Stimulated activated naive B cell treated with anti-CD40 and anti-IgM and Interleukin-4, amounts not matched to agents 10 μg/mL and 1 μg/mL and 100 μg/mL, for 72 hours (primary cell): ENCODE measurements around the gene PARD6B.

Experiments used
- ATAC-seq, 2 donors: fragments of 150-1000 bp; cut with Tn5 transposase; replicated peaks; 2 replicates each; pipeline ENCODE4 v1.10.0; 2021; ENCODE audit warnings: moderate library complexity in 1 of 2
- DNase-seq: peaks from one replicate; pipeline ENCODE4 v3.0.0; 2021
- H3K27ac Mint-ChIP-seq: one replicate; pipeline ENCODE4 v1.8.0; 2022; ENCODE audit warnings: mild to moderate bottlenecking, mixed read lengths
- H3K27me3 Mint-ChIP-seq, 2 donors: one replicate each; pipeline ENCODE4 v1.8.0; 2022; ENCODE audit warnings: mixed read lengths in 2 of 2
- H3K36me3 Mint-ChIP-seq, 2 donors: one replicate each; pipeline ENCODE4 v1.8.0; 2022; ENCODE audit warnings: mixed read lengths in 2 of 2, mild to moderate bottlenecking in 1 of 2
- H3K4me1 Mint-ChIP-seq, 2 donors: one replicate each; pipeline ENCODE4 v1.8.0; 2022; ENCODE audit warnings: mixed read lengths in 2 of 2, mild to moderate bottlenecking in 1 of 2
- H3K4me3 Mint-ChIP-seq, 2 donors: one replicate each; pipeline ENCODE4 v1.8.0; 2022; ENCODE audit warnings: mild to moderate bottlenecking in 2 of 2, mixed read lengths in 2 of 2, moderate library complexity in 1 of 2
- H3K9me3 Mint-ChIP-seq, 2 donors: one replicate each; pipeline ENCODE4 v1.8.0; 2022; ENCODE audit warnings: mixed read lengths in 2 of 2, mild to moderate bottlenecking in 1 of 2

The PARD6B gene, protein sequence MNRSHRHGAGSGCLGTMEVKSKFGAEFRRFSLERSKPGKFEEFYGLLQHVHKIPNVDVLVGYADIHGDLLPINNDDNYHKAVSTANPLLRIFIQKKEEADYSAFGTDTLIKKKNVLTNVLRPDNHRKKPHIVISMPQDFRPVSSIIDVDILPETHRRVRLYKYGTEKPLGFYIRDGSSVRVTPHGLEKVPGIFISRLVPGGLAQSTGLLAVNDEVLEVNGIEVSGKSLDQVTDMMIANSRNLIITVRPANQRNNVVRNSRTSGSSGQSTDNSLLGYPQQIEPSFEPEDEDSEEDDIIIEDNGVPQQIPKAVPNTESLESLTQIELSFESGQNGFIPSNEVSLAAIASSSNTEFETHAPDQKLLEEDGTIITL

DNA sequence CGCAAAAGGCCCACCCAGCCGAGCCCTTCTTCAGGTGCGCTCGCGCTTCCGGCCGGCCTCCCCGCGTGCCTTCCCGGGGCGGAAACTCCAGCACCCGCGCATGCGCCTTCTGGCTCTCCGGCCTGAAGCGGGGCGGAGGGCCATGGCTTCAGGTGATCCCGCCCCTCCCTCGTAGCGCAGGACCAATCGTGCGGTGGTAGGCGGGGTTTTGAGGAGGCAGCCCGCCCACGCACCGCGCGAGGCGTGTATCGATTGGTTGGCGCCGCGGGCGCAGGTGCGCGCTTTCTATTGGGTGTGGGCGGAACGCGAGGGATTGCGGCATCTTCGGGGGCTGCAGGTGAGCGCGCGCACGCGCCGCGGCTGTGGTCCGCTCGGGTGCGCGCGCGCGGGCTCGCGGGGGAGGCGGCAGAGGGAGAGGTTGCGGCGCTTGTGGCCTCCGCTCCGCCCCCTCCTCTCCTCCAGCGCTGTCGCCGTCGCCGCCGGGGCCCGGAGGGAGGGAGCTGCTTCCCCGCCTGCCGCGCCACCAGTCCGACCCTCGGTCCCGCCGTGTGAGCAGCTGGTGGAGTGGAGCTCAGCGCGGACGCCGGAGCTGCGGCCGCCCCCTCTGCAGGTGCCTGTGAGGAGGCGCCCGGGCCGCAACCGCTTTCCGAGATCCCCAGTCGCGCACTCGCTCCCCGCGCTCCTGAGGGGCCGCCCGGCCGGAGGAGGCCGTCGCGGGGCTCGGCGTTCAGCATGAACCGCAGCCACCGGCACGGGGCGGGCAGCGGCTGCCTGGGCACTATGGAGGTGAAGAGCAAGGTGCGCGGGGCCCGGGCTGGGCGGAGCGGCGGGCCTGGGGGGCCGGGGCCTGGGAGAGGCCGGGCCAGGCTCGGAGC lies at the start of gene PARD6B:
Gene PARD6B, plus strand, starts transcription at position 526 of the 875 bp plus-strand sequence. Its CDS starts 207 bp downstream, at position 733.
- peak; percentile 90 to 93 for ATAC-seq
- Mint-ChIP-seq H3K4me3 (peak within 1 kb of the TSS; percentile 89 to 91), H3K9me3 (no peaks in the 10 kb centered on the region), H3K27ac (peak within 1 kb of the TSS; percentile 91), H3K27me3 (no peaks in the 10 kb centered on the region), H3K36me3 (peaks cover 0 to 4% of the 10 kb centered on the region in 2 donors), H3K4me1 (peaks cover 11 to 24% of the 10 kb centered on the region in 2 donors)
- peak; percentile 99 for DNase-seq

DNA sequence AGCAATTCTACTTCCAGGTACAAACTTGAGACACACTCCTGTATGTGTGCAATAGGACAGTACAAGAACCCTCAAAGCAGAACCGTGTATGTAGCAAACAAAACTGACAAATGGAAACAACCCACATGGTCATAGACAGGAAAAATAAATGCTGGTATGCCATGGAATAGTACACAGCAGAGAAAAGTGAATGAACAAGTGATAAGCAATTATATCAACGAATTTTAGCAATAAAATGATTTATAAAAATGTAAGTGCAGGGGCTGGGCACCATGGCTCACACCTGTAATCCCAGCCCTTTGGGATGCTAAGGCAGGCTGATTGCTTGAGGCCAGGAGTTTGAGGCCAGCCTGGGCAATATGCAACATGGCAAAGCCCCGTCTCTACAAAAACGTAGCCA lies 49.3 kb upstream of the PARD6B start:
- Mint-ChIP-seq H3K27ac (no peak overlapping the region), H3K4me3 (no peak overlapping the region), H3K9me3 (peaks cover 0 to 2% of the 10 kb centered on the region in 2 donors), H3K27me3 (peaks cover 21 to 23% of the 10 kb centered on the region in 2 donors), H3K36me3 (no peaks in the 10 kb centered on the region), H3K4me1 (no peaks in the 10 kb centered on the region)
- ATAC-seq, result no peak
- DNase-seq, result no peak

DNA sequence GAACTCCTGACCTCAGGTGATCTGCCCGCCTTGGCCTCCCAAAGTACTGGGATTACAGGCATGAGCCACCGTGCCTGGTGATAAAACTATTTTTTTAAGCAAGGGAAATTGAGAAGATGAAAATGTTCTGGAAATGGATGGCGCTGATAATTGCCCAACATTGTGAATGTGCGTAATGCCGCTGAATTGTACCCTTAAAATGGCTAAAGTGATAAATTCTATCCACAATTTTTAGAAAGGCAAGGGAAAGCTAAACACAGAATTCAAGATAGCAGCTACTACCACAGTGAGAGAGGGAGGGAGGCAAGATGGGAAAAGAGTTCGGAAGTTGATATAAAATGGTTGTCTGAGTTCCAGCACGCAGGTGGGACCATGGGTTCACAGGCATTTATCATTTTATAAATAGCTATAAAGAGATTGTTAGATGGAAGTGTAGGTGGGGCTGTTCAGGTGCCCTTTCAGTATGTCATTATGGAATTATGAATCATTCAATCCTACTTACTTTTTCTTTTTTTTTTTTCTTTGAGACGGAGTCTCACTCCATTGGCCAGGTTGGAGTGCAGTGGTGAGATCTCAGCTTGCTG lies 48.3 kb upstream of the PARD6B start:
- ATAC-seq (no peak), DNase-seq (no peak)
- peaks cover 0 to 2% of the 10 kb centered on the region in 2 donors for H3K9me3 Mint-ChIP-seq
- H3K36me3 Mint-ChIP-seq, result no peaks in the 10 kb centered on the region
- no peaks in the 10 kb centered on the region for H3K4me1 Mint-ChIP-seq
- H3K27me3 Mint-ChIP-seq, result peaks cover 21 to 22% of the 10 kb centered on the region in 2 donors
- H3K27ac Mint-ChIP-seq, result peak overlapping the region; percentile 73
- H3K4me3 Mint-ChIP-seq, result no peak overlapping the region

DNA sequence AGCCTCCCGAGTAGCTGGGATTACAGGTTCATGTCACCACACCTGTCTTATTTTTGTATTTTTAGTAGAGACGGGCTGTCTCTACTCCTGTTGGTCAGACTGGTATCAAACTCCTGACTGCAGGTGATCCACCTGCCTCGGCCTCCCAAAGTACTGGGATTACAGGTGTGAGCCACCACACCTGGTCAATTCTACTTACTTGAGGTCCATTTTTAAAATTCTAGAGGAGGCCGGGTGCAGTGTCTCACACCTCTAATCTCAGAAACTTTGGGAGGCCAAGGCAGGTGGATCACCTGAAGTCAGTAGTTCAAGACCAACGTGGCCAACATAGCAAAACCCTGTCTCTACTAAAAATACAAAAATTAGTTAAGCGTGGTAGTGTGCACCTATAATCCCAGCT lies 47.8 kb upstream of the PARD6B start:
- H3K27me3 Mint-ChIP-seq, result peaks cover 21% of the 10 kb centered on the region in 2 donors
- DNase-seq (no peak), ATAC-seq (no peak)
- H3K27ac Mint-ChIP-seq, result no peak overlapping the region
- H3K9me3 Mint-ChIP-seq, result peaks cover 0 to 2% of the 10 kb centered on the region in 2 donors
- no peaks in the 10 kb centered on the region for H3K4me1 Mint-ChIP-seq
- H3K4me3 Mint-ChIP-seq, result no peak overlapping the region
- no peaks in the 10 kb centered on the region for H3K36me3 Mint-ChIP-seq

DNA sequence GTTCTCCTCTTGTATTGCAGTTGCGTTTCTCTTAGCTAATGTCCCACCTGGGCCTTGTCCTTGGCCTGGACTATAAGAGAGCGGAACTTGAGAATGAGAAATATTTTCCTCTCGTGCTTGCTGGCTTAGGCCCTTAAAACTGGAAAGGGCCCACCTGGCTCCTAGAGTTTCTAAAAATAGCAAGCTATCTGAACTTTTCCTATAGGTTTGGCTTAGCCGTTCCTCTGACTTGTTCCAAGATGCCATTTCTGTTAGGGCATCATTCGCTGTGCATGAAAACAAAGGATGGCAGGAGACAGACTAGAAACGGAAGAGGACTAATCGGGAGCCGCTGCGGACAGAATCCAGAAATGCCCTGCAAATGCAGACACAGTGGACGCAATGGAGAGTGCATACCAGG lies 44.6 kb upstream of the PARD6B start:
- Mint-ChIP-seq H3K36me3 (no peaks in the 10 kb centered on the region), H3K27me3 (peaks cover 40 to 41% of the 10 kb centered on the region in 2 donors), H3K9me3 (peaks cover 0 to 2% of the 10 kb centered on the region in 2 donors), H3K4me1 (peaks cover 9 to 12% of the 10 kb centered on the region in 2 donors), H3K4me3 (no peak overlapping the region), H3K27ac (no peak overlapping the region)
- ATAC-seq, result no peak
- no peak for DNase-seq

DNA sequence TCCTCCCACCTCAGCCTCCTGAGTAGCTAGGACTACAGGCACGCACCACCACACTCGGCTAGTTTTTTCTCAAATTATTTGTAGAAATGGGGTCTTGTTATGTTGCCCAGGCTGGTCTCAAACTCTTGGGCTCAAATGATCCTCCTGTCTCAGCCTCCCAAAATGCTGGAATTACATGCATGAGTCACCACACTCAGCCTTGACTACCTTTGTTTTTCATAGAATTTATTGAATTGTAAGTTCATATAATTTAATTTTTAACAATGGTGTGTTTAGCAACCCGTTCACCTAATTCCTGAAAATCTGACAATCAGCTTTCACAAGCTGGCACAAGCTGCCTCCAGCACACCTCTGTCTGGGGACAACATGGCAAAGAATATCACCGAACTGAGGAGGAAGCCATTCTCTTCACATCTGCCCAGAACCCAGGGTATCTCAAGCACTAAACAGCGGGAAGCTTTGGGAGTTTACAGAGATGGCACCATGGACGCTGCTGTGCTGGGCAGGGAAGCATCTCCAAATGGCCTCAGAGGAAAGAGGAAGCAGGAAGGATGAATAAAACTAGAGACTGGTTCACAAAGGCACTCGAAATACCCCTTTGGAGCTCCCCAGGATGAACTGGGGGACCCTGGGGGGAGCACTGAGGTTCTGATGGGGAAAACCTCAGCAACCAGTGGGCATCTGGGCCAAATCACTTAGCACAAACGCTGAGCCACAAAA lies 43.0 kb upstream of the PARD6B start:
- no peak for ATAC-seq
- no peak overlapping the region for H3K27ac Mint-ChIP-seq
- peaks cover 44 to 48% of the 10 kb centered on the region in 2 donors for H3K27me3 Mint-ChIP-seq
- H3K4me1 Mint-ChIP-seq, result peaks cover 9 to 15% of the 10 kb centered on the region in 2 donors
- no peak overlapping the region for H3K4me3 Mint-ChIP-seq
- DNase-seq, result no peak
- no peaks in the 10 kb centered on the region for H3K36me3 Mint-ChIP-seq
- no peaks in the 10 kb centered on the region for H3K9me3 Mint-ChIP-seq

DNA sequence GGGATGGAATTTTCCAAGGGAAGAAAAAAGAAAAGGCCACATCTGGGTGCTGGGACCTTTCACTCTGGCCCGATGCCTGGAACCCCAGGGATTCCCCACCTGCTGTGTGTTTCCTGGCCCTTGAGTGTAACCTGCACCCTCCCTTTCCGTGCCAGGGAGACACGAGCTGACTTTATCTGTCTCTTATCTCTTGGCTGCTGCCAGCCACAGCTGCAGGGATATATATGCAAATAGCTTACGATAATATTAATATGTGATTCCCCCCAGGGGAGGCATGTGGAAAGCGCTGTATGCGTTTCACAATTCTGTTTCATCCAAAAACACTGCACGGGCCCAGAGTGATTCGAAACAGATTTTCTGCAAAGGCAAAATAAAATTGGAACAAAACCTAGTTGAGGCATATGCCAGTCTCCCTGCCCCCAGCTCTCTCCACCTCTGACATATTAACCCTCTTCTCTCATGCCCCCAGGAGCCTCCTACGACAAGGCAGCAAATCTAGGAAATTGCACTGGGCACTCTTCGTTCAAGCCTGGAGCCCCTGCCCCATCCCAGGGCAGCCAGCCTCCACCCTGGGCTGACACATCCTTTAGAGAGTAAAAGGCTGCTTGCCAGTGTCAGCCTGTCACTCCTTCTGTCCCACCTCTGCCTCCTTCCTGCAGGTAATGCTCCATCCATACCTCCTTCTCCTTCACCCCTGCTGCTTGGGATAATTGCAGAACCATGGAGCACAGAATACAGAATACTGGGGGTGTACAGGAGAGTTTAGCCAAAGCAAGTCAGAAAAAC lies 41.3 kb upstream of the PARD6B start:
- Mint-ChIP-seq H3K4me3 (no peak overlapping the region), H3K27ac (no peak overlapping the region), H3K36me3 (no peaks in the 10 kb centered on the region), H3K4me1 (peaks cover 9 to 15% of the 10 kb centered on the region in 2 donors), H3K27me3 (peaks cover 46 to 64% of the 10 kb centered on the region in 2 donors), H3K9me3 (no peaks in the 10 kb centered on the region)
- DNase-seq (no peak), ATAC-seq (no peak)

DNA sequence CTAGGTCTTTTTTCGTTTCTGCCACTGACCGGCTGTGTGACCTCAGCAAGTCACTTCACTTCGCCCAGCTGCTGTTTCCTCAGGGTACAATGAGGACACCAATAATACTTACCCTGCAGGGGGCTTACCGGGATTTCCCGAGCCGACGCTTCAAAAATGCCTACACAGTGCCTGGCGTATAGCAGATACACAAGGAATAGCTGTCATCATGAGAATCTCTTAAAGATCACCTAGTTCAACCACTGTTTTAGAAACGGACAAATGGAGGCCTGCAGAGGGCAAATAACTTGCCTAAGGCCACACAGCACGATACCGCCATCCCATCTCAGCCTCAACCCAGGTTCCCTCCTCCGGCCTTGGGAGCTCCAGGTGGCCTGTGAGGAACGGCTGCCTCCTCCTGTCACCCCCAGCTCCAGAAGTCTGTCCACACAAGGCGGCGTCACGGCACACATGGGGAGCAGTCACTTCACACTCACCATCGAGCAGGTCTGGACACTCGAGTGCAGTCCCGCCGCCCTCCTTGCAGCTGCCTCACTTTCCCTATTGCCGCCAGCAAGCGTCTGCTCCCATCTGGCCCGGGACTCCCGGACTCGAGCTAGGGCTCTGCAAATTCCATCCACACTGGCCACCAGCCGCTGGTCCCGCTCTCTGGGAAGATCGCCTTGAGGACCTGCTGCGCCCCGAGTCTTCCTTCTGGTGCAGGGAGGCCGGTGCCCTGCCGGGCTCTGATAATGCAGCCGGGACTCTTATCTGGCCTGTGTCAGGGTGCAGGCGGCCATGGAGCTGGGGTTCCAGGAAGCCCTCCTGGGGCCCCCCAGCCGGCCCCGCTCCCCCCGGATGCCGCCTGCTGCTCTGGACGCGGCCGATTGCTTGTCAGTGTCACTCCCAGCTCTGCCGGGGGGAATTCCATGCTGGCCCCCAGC lies 40.5 kb upstream of the PARD6B start, which contains the start of gene RIPOR3:
Gene RIPOR3, minus strand, starts transcription at position 893 of the 923 bp plus-strand sequence. Its CDS starts 414 bp downstream, at position 479.
- no peak for DNase-seq
- H3K9me3 Mint-ChIP-seq, result no peaks in the 10 kb centered on the region
- no peaks in the 10 kb centered on the region for H3K36me3 Mint-ChIP-seq
- H3K27me3 Mint-ChIP-seq, result peaks cover 46 to 68% of the 10 kb centered on the region in 2 donors
- H3K4me1 Mint-ChIP-seq, result peaks cover 9 to 15% of the 10 kb centered on the region in 2 donors
- ATAC-seq, result peak in 1 of 2 donors; percentile 36
- H3K4me3 Mint-ChIP-seq, result peak within 1 kb of the TSS; percentile 49 to 56
- H3K27ac Mint-ChIP-seq, result no peak within 1 kb of the TSS

DNA sequence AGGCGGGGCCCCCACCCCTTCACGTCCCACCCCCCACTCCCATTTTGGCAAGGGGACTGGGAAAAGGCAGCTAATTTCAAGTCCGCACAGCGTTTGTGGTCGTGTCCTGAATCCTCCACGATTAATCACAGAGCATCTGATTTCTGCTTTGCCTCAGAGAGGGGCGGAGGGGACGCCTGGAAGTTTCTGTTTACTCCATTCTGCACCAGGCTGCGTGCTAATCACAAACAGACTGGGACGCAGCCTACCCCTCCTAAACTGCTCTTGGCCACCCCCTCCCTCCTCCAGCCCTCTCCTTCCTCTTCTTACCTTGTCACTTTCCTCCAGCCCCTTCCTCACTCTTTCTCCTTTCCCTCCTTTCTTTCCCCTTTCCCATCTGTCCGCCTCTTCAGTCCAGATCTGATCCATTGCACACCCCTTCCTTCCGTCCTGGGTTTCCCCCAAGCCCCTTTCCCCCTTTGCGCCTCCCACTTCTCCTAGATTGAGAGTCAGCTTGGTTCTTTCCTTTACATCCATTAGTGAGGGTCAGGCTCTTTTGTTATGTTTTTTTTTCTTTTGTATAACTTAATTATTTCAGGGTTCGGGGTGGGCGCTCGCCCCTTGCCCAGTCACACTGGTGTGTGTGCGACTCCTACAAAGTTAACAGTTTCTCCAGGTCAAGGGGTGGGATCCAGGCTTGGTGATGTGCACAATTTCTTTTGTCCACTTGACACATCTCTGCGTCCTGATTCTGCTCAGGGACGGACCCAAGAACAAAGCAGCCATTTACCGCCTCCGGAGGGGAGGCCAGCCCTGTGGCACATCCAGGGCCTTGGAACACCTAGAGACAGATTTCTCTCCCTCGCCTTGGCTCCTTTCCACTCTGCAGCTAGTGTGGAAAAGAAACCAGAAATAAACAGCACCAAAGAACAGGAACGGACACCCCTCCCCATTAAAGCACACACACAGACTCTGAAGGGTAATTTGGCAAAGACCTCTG lies 39.5 kb upstream of the PARD6B start:
- Mint-ChIP-seq H3K27me3 (peaks cover 45 to 66% of the 10 kb centered on the region in 2 donors), H3K4me1 (peaks cover 9 to 15% of the 10 kb centered on the region in 2 donors), H3K27ac (no peak overlapping the region), H3K4me3 (peak overlapping the region; percentile 49 to 56), H3K36me3 (no peaks in the 10 kb centered on the region), H3K9me3 (no peaks in the 10 kb centered on the region)
- DNase-seq (no peak), ATAC-seq (no peak)

DNA sequence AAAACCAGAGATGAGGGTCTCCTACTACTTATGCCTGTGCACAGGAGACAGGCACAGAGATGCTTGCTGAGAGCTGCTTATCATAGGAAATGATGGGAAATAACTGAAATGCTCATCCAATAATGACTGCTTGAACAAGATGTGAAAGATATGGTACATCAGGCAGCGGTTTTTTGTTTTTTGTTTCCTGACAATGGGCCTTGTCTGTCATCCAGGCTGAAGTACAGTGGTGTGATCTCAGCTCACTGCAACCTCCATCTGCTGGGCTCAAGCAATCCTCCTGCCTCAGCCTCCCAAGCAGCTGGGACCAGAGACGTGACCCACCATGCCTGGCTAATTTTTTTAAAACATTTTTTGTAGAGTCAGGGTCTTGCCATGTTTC lies 38.8 kb upstream of the PARD6B start:
- Mint-ChIP-seq H3K27me3 (peaks cover 39 to 61% of the 10 kb centered on the region in 2 donors), H3K27ac (no peak overlapping the region), H3K9me3 (no peaks in the 10 kb centered on the region), H3K4me1 (peaks cover 9 to 15% of the 10 kb centered on the region in 2 donors), H3K36me3 (no peaks in the 10 kb centered on the region), H3K4me3 (no peak overlapping the region)
- DNase-seq, result no peak
- no peak for ATAC-seq

DNA sequence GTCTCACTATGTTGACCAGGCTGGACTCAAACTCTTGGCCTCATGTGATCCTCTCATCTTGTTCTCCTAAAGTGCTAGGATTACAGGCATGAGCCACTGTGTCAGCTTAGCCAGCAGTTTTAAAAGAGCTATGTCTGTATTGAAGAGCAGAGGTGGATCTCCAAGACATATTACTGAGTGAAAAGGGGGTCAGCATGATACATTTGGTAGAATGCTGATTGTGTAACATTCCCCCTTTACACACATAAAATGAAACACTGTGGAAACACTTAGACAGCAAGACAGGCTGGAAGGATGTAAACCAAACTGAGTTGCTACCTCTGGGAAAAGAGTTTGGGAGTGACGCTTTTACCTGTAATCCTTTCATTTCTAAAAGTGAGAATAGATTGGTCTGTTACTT lies 38.4 kb upstream of the PARD6B start:
- Mint-ChIP-seq H3K36me3 (no peaks in the 10 kb centered on the region), H3K27me3 (peaks cover 41 to 63% of the 10 kb centered on the region in 2 donors), H3K4me1 (peaks cover 9 to 15% of the 10 kb centered on the region in 2 donors), H3K27ac (no peak overlapping the region), H3K9me3 (no peaks in the 10 kb centered on the region), H3K4me3 (no peak overlapping the region)
- DNase-seq, result no peak
- ATAC-seq, result no peak
